HG03108 (cell line): ENCODE data around the gene TERT.

Experiments used
- ATAC-seq: cut with Tn5 transposase; IDR thresholded peaks from one replicate; pipeline ENCODE4 v1.9.1; 2021; ENCODE audit warnings: moderate library complexity; ENCODE audit not compliant: unreplicated experiment

Gene TERT

DNA sequence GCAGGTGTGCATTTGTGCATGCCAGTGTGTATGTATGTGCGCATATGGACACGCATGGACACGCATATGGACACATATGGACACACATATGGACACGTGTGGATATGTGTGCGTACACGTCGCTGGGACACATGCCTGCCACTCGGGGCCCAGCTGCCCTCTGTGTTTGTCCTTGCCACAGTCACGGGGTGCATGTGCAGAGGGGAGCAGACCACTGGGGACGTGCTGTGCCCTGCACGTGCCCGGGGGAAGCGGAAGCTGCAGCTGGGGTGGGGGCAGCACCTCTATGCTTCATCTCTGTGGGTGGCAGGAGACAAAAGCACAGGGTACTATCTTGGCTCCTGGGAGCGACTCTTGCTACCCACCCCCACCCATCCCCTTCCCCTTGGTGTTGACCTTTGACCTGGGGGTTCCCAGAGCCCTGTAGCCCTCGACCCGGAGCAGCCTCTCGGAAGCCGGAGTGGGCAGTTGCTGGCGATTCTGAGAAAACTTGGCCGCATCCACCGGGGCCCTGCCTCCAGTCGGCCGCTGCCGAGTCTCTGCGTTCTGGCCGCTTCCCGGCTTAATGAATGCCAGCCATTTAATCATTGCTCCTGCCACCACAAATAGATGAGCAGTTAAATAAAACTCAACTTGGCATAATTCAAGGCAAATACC lies 72.1 kb downstream of the TERT start:
- no peak for ATAC-seq

DNA sequence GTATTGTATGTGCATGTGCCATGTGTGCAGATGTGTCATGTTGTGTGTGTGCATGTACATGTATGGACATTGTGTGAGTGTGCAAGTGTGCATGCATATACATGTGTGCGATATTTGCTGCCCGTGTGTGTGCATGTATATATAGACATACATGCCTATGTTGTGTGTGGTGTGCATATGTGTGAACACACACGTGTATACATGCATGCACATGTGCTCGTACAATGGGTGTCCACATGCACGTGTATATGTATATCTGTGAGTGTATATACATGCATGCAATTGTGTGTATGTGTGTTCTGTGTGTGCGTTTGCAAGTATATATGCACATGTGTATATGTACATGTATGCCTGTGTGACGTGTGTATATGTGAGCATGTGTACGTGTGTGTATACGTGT lies 72.7 kb downstream of the TERT start:
- no peak for ATAC-seq

DNA sequence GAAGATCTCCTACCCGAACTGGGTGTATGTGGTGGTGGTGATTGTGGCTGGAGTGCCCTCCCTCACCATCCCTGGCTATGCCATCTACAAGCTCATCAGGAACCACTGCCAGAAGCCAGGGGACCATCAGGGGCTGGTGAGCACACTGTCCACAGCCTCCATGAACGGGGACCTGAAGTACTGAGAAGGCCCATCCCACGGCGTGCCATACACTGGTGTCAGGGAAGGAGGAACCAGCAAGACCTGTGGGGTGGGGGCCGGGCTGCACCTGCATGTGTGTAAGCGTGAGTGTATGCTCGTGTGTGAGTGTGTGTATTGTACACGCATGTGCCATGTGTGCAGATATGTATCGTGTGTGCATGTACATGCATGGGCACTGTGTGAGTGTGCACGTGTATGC lies 73.1 kb downstream of the TERT start:
- ATAC-seq: no peak

- no peak for ATAC-seq
Measured at GRCh38 chr5:1220831-1221230, 74.0 kb downstream of the TERT start.

DNA sequence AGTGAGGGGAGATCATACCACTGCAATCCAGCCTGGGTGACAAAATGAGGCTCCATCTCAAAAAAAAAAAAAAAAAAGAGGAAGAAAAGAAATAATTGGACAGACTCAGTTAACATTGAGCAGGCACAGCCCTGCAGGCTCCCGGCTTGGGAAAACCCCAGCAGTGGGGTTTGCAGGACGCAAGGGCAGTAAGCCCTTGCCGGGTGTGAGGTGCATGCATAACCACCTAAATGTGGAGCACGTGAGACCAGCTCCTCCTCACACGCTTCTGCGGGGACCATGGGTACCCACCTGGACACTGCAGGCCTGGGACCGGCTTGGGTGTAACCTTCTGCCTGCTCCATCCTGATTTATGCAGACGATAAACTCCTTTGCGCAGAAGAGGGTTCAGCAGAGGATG lies 74.5 kb downstream of the TERT start:
- no peak for ATAC-seq

GRCh38 chr5:1219768-1220100 lies 75.1 kb downstream of the TERT start:
- no peak for ATAC-seq

GRCh38 chr5:1219098-1219767 lies 75.6 kb downstream of the TERT start:
- no peak for ATAC-seq

GRCh38 chr5:1218351-1219080 lies 76.4 kb downstream of the TERT start:
- no peak for ATAC-seq

DNA sequence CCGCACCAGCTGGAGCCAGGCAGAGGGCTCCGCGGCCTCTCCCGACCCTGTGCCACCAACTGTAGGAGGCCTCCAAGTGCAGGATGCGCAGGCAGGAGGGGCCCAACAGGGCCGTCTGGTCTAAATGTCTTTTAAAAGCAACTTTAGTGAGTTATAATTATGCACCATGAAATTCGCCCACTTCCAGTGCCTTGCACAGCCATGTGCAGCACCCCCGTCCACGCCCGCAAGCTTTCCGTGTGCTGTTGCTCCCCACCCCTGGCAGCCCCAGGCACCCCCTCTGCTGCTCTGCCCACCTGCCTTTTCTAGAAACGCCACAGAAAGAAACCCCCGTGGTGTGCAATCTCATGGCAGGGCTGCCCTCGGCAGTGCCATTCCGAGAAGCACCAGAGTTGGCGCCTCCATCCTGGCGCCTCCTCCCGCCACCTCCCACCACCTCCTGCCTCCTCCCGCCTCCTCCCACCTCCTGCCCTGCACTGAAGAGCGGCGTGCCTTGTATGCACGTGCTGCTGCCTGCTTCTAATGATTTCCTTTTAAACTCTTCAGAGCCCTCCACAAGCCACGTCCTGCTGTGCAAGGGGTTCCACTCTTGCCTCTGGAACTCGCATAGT lies 77.2 kb downstream of the TERT start:
- ATAC-seq: no peak

DNA sequence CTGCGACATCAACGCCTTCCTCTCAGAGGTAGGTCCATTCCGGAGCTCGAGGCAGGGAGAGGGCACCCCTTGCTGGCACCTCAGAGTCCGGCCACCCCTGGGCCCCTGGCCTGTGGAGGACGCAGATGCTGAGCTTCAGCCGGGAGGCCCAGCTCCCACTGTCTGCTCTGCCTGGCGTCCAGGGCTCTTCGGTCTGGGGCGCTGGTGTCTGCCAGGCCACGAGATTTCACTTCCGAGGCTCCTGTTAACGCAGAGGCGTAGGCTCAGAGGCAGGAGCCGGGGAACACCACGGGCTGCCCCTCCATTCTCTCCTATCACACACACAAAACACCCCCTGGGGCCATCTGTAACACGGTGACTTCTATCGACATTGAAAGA lies 78.0 kb downstream of the TERT start:
- no peak for ATAC-seq

GRCh38 chr5:1216211-1216917 lies 78.5 kb downstream of the TERT start:
- ATAC-seq: no peak

- ATAC-seq: no peak
Measured at GRCh38 chr5:1215320-1216096, 79.4 kb downstream of the TERT start.

- no peak for ATAC-seq
Measured at GRCh38 chr5:1214936-1215220, 80.0 kb downstream of the TERT start.

- no peak for ATAC-seq
Measured at GRCh38 chr5:1214163-1214935, 80.5 kb downstream of the TERT start.

- no peak for ATAC-seq
Measured at GRCh38 chr5:1213508-1214162, 81.2 kb downstream of the TERT start.

DNA sequence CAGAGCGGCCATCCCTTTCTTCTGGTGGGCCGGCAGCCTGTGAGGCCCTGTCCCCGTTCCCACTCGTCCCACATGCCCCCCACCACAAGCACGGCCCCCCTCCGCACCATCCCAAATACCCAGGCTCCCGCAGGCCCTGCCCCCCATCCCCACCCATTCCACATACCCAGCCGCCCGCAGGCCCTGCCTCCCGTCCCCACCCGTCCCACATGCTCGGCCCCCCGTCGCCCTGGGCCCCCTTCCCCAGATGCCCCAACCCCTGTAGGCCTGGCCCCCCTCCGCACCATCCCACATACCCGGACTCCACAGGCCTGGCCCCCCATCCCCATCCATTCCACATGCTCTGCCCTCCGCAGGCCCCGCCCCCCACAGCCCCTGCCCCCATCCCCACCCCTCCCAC lies 82.0 kb downstream of the TERT start:
- no peak for ATAC-seq

DNA sequence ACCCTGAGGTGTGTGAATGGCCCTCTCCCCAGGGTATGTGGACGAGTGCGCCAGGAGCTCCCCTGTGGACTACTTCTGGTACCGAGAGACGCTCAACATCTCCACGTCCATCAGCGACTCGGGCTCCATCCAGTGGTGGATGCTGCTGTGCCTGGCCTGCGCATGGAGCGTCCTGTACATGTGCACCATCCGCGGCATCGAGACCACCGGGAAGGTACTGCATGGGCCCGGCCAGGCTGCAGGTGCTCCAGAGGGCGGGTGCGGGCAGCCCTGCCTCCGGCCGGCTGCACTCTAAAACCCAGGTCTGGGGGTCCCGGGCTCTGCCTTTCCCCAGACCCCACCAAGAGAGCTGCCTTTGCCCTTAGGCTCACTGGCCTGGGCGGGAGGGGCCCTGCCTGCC lies 82.6 kb downstream of the TERT start:
- ATAC-seq: no peak

DNA sequence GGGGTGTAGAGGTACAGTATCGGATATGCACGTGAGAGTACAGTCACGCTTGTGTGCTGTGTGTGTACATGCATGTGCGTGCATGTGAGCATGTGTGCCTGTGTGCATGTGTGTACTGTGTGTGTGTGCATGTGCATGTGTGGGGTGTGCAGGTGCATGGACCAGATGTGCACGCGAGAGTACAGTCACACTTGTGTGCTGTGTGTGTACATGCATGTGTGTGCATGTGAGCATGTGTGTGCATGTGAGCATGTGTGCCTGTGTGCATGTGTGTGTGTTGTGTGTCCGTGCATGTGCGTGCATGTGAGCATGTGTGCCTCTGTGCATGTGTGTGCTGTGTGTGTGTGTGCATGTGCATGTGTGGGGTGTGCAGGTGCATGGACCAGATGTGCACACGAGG lies 83.2 kb downstream of the TERT start:
- ATAC-seq: no peak

DNA sequence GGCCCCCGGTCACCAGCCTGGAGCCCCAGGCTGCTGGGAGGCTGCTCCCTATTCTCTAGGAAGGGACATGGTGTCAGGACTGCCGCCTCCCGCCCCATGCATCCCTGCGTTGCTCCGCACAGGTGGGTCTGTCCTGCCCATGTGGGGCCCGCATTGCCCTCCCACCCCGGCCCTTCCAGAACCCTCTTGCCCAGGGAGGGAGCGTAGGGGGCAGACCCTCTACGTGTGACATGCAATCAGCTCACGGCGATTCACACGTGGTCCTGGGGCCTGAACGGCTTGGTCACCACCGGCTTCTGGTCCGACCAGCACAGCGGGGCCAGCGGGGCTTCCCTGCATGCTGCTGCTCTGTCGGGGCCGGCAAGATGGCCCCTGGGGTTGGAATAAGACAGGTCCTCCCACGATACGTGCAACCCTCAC lies 84.0 kb downstream of the TERT start:
- no peak for ATAC-seq
